GM21447 (cell line): ENCODE data around the gene ASB5.
A peak's percentile ranks its signal among the peaks of the same experiment; 100 is the strongest.
"Not testable (repeated sequence)": the region's sequence is repeated elsewhere in the genome, so short reads cannot be mapped to it uniquely, and the experiment has no call there.

ENCODE experiments used
- ATAC-seq: cut with Tn5 transposase; IDR thresholded peaks from one replicate; pipeline ENCODE4 v1.9.1; 2021; ENCODE audit not compliant: unreplicated experiment

The ASB5 gene

GRCh38 chr4:176268963-176269362 lies at the start of gene ASB5:
TSS of gene ASB5 (minus strand) at chr4:176269222. CDS start at chr4:176269108, 114 bp downstream.
- ATAC-seq: no peak

- ATAC-seq: no peak
Observed at GRCh38 chr4:176313596-176314336, 44.7 kb upstream of the ASB5 start.

- no peak for ATAC-seq
Observed at GRCh38 chr4:176309772-176310171, 40.8 kb upstream of the ASB5 start.

- peak; percentile 99 for ATAC-seq
Observed at GRCh38 chr4:176309046-176309445, 40.0 kb upstream of the ASB5 start.

GRCh38 chr4:176308441-176308840 lies 39.4 kb upstream of the ASB5 start:
- peak; percentile 54 for ATAC-seq

- no peak for ATAC-seq
Observed at GRCh38 chr4:176307666-176307930, 38.6 kb upstream of the ASB5 start.

- ATAC-seq: no peak
Observed at GRCh38 chr4:176306837-176307665, 38.0 kb upstream of the ASB5 start.

- no peak for ATAC-seq
Observed at GRCh38 chr4:176303938-176304337, 34.9 kb upstream of the ASB5 start.

GRCh38 chr4:176302283-176303275 lies 33.6 kb upstream of the ASB5 start:
- ATAC-seq: no peak

- no peak for ATAC-seq
Observed at GRCh38 chr4:176300565-176300964, 31.5 kb upstream of the ASB5 start.

- ATAC-seq: no peak
Observed at GRCh38 chr4:176300036-176300435, 31.0 kb upstream of the ASB5 start.

GRCh38 chr4:176298664-176299063 lies 29.6 kb upstream of the ASB5 start:
- no peak for ATAC-seq

- ATAC-seq: not testable (repeated sequence)
Observed at GRCh38 chr4:176295907-176296306, 26.9 kb upstream of the ASB5 start.

- no peak for ATAC-seq
Observed at GRCh38 chr4:176293660-176294059, 24.6 kb upstream of the ASB5 start.

GRCh38 chr4:176292920-176293319 lies 23.9 kb upstream of the ASB5 start:
- ATAC-seq: no peak

- ATAC-seq: no peak
Observed at GRCh38 chr4:176291748-176292147, 22.7 kb upstream of the ASB5 start.

GRCh38 chr4:176290520-176290919 lies 21.5 kb upstream of the ASB5 start:
- no peak for ATAC-seq

- ATAC-seq: no peak
Observed at GRCh38 chr4:176289561-176289960, 20.5 kb upstream of the ASB5 start.

GRCh38 chr4:176288020-176288419 lies 19.0 kb upstream of the ASB5 start:
- ATAC-seq: no peak

GRCh38 chr4:176287546-176287945 lies 18.5 kb upstream of the ASB5 start:
- ATAC-seq: no peak

GRCh38 chr4:176286728-176287127 lies 17.7 kb upstream of the ASB5 start:
- ATAC-seq: no peak
